ENCODE measurements around the gene CCSER1.
"Not testable (repeated sequence)": the region's sequence is repeated elsewhere in the genome, so short reads cannot be mapped to it uniquely, and the experiment has no call there.

CCSER1 gene

DNA sequence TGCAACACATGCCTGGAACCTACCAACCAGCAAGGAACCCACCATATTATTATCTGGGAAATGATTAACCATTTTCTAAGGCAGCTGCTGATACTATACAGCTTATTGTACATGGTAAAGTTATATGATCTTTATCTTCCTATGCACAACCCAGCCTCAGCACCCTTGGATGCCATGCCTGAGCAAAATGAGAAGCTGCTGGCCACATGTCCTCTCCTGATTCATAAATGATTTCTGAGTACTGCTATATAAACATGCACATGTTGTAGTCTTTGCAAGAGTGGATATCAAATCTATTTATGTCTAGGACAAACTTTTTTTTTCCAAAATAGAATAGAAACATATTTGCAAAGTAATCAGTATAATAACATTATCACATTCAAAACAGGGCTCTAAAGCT lies 1043.6 kb downstream of the CCSER1 start:
- no peak for DNase-seq (ENCODE audit: low spot score)

DNA sequence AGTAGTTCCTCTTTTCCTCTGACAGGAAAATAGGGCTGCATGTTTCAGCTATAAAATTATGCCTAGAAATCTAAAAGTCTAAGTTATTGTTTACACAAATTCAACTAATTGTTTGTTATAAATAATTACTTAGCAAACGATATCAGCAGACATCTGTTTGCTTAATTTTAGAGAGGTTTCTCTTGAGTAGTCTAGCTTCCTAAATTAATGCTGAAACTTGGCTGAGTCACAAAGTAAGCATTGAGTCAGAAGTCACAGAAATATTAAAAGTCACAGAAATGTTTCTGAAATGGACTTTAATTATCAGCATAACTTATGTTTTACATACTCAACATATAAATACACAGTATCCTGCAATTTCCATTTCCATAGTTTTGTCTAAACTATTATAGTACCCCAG lies 1044.0 kb downstream of the CCSER1 start:
- no peak for DNase-seq (ENCODE audit: low spot score)

DNA sequence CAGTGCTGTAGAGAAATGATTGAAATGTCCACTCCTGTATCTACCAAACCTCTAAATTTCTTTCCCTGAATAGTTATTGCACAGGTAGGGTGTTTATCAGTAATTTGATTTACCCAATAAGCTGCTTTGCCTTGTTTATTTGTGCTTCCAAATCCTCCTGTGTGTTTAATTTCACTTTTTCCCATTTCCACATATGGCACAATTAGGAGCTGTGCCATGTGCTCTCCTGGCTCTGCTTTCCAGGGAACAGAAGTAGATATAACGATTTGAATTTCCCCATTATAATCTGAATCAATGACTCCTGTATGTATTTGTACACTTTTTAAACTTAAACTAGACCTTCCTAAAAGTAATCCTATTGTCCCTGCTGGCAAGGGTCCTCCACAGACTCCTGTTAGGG lies 1057.9 kb downstream of the CCSER1 start:
- not testable (repeated sequence) for DNase-seq (ENCODE audit: low spot score)

DNA sequence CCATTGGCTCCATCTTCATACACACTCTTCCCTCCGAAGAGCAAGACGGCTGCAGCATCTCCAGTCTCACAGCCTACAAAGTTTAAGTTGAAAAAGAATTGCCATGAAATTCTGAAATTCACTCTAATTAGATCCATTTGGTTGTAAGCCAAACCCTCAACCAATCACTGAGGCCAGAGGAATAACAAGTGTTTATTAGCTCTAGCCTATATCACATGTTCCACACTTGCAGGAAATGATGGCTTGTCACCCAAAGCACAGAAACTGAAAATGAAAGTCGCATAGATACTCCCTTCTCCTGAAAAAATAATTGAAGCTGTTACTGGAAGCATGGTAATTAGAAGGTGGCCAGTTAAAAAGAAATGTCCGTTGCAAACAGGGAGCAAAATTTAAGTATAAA lies 1071.8 kb downstream of the CCSER1 start:
- DNase-seq (ENCODE audit: low spot score) = no peak

DNA sequence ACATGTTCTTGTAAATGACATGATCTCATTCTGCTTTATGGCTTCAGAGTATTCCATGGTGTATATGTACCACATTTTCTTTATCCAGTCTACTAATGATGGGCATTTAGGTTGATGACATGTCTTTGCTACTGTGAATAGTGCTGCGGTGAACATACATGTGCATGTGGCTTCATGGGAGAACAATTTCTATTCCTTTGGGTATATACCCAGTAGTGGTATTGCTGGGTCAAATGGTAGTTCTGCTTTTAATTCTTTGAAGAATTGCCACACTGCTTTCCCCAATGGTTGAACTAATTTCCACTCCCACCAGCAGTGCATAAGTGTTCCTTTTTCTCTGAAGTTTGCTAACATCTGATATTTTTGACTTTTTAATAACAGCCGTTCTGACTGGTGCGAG lies 1080.3 kb downstream of the CCSER1 start:
- no peak for DNase-seq (ENCODE audit: low spot score)

DNA sequence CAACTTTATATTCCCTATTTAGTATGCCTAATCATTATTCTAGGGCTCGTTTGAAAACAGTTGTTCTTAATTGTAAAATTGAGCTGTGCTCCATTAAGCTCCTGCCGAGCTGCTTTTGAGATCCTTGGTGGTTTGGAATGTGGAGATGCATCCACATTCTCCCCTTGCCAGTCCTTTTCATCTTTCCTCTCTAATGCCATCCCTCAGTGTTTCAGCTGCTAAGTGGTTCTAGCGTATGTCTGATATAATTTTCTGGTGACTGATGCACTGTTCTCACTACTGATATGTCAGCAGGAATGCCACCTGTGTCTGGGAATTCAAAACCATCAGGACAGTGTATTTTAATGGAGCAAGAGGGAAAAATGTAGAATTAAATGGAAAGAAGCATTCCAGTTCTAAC lies 1085.0 kb downstream of the CCSER1 start:
- no peak for DNase-seq (ENCODE audit: low spot score)

DNA sequence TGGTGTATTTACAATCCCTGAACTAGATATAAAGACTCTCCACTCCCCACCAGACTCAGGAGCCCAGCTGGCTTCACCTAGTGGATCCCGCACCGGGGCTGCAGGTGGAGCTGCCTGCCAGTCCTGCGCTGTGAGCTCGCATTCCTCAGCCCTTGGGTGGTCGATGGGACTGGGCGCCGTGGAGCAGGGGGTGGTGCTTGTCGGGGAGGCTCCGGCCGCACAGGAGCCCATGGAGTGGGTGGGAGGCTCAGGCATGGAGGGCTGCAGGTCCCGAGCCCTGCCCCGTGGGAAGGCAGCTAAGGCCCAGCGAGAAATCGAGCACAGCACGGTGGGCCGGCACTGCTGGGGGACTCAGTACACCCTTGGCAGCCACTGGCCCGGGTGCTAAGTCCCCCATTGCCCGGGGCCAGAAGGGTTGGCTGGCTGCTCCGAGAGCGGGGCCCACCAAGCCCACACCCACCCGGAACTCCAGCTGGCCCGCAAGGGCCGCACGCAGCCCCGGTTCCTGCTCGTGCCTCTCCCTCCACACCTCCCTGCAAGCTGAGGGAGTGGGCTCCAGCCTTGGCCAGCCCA lies 1090.7 kb downstream of the CCSER1 start:
- DNase-seq (ENCODE audit: low spot score) = not testable (repeated sequence)

DNA sequence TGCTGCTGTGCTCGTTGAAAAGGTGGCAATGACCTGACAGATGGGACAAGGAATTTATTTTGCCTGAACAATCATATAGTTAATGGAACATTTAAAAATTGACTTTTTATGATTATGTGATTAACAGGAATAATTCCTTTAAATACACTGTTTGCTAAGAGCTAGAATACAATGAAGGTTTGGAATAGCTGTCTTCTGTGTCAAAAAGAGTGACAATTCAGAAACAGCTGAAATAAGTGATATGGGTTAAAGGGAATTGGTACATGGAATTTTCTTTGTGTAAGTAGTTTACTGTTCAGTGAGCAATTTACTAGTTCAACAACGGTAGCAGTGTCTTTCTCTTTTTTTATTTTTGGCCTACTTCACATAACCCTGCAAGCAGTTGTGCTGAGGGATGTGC lies 1093.1 kb downstream of the CCSER1 start:
- no peak for DNase-seq (ENCODE audit: low spot score)

DNA sequence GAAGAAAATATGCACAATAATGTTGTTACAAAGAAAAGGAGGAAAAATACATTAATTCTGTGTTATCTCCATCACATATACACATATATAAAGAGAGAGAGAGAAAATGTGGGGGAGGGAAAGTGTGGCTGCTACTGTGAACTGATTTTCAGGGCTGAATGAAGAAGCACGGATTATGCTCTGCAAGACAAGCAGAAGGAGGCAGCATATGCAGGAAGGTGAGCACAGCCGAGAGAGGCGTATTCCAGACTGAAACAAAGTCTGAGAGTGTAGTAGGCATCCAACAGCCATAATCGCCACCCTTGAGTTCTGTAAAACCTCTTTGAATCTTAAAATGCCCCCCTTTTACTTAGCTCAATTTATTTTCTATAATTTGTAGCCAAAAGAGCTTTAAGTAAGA lies 1094.8 kb downstream of the CCSER1 start:
- DNase-seq (ENCODE audit: low spot score) = no peak

DNA sequence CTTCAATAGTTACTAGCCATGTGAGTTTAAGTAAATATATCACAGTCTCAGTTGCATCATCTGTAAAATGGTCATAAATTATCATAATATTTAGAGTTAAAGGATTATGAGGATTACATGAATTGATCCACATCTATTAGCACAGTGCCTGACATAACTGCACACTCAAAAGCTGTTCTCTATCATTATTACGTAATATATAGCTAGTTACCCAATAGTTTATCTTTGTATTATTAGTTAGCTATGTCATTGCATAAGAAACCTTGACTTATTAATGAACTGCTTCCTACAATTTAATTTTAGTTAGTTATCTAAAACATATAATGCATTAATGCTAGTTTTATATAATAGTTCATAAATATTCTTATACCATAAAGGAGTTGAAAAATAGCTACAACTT lies 1099.7 kb downstream of the CCSER1 start:
- no peak for DNase-seq (ENCODE audit: low spot score)

DNA sequence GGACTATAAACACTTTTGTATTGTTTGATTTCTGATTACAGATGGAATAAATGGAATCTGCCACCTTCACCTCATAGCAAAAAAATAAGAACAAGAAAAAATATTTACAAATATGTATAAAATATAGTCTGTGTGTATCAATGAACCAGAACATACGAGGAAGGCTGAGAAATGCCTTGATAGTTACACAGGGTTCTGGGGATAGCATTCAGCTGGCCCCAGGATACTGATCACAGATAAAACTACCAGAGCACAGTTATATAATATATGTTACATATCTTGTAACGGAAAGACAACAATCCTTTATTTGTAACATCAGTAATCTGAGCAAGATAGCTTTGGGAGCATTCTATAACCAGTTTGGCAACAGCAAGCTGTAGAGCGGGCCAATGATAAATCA lies 1101.5 kb downstream of the CCSER1 start:
- no peak for DNase-seq (ENCODE audit: low spot score)

DNA sequence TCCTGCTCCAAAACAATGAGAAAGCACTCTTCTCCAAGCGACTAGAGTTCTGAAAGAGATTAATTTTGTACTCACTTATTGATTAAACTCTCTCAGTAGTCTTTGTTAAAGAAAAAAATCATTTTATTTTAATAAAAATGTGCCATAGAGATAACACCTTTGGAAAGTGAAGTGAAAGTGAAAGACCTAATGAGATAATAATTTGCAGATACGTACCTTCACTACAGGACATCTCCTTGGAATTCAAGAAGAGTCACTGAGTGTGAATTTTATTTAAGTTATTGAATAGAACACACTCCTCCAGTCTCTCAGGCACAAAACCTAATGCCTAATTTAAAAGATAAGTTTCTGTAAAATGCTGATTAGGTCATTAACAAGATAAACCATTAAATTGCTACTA lies 1106.0 kb downstream of the CCSER1 start:
- no peak for DNase-seq (ENCODE audit: low spot score)

DNA sequence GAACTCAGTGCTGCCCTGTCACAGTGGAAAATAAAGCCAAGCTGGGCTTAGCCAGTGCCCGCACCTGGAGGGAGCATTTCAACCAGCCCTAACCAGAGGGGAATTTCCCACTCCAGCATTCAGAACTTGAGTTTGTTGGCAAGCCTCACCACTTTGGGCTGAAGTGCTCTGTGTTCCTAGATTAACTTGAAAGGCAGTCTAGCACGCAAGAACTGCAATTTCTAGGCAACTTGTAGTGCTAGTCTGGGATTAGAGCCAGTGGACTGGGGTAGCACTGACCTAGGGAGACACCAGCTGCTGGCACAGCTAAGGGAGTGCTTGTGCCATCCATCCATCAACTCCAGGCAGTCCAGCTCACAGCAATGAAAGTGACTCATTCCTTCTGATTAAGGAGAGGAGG lies 1115.9 kb downstream of the CCSER1 start:
- DNase-seq (ENCODE audit: low spot score) = no peak

DNA sequence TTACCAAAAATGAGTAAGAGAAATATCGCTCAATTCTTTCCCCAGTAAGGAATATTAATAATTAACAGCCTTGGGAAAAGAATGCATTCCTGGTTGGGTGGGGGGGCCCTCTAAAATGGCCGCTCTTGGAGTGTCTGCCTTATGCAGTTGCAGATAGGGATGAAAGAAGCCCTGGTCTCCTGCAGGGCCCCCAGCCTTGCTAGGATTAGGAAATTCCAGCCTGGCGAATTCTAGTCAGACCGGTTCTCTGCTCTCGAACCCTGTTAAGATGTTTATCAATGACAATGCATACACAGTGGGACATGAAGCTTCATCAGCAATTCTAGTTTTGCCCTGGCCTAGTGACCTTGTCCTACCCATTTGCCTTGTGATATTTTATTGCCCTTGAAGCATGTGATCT lies 1128.8 kb downstream of the CCSER1 start:
- no peak for DNase-seq (ENCODE audit: low spot score)

DNA sequence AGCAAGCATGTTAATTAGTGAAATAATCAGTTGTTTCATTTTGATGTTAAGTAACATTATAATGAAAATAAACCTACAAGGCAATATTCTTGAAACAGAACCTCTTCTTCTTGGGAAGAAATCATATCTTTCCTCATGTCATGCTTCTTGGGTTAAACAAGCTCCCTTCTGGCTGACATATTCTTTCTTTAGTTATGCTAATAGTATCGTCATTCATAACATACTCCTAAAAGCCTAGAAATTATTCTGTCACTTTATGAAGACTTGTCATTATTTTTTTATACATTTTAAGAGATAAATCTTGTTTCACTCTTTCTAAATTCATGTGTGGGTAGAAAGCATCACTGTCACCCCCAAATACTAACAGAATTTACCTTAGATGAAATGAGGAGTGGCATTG lies 1129.6 kb downstream of the CCSER1 start:
- DNase-seq (ENCODE audit: low spot score) = no peak

DNA sequence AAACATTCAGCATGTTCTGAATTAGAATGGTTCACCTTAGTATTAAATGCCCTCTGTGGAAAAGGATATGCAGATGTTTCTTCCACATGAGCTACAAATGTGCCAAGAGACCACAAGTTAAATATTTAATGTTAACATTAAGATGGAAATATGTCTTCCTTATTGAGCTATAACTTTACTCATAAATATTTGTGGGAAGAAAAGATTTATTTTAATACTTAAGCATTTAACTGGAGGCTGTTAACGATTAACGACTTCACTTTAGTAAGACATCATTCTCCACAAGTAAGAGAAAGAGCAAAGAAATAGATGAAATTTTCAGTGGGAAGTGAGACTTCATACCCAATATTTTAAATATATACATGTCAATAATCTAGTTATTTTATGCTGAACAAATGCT lies 1130.5 kb downstream of the CCSER1 start:
- DNase-seq (ENCODE audit: low spot score) = no peak

DNA sequence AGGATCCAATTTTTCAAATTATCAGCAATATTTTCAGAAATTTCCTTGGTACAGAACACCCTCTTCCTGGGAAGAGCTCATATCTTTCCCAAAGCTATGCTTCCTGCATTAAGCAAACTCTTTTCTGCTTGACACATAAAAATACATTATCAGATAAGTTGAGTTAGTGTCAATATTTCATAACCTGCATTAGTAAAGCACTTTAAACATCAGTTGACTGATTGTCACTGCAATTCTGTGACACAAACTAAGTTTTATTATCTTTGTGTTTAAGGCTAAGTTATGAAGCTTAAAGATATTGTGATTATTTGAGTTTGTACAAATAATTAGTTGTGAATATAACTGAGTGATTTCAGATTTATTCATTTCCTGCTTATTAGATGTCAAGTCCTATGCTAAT lies 1131.1 kb downstream of the CCSER1 start:
- DNase-seq (ENCODE audit: low spot score) = no peak

DNA sequence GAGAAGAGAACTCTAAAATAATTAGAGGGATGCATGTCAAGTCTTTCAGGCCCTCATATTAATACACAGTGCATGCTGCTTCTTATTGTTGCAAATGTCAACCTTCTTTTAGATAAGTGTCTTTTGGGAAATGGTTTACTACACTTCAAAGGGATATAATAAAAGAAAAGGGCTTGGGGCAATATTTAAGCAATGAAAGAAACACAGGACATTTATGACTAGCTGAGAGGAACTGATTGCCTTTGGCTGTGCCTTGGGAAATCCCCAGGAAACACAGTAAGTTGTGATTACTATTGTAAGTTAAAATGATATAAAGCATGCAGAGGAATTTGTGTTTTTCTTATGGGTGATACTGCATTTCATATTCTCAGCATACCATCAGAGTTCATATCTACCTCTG lies 1140.3 kb downstream of the CCSER1 start:
- DNase-seq (ENCODE audit: low spot score) = no peak

DNA sequence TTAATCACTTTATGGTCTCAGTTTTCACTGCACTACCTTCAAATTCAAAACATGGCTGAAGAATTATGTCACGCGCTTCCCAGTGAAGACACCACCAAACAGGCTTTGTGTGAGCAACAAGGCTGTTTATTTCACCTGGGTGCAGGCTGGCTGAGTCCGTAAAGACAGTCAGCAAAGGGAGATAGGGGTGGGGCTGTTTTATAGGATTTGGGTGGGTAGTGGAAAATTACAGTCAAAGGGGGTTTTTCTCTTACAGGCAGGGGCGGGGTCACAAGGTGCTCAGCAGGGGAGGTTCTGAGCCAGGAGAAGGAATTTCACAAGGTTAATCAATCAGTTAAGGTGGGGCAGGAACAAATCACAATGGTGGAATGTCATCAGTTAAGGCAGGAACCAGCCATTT lies 1141.3 kb downstream of the CCSER1 start:
- DNase-seq (ENCODE audit: low spot score) = not testable (repeated sequence)

DNA sequence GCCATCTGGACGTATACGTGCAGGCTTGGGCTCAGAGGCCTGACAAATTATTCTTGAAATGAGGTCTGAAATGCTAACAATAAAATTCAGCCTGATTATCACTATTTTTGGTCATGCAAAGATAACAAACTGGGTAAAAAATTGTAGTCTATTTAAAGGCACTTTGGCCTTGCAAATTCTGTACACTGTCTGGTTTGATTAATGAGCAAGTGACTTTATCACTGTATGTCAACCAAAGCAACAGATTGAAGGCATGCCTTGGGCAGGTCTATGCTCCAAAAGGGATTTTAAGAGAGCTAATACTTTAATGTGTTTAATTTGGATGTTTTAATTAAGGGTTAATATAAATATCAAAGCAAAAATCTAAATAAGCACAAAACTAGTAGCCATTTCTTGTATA lies 1141.7 kb downstream of the CCSER1 start:
- DNase-seq (ENCODE audit: low spot score) = no peak

DNA sequence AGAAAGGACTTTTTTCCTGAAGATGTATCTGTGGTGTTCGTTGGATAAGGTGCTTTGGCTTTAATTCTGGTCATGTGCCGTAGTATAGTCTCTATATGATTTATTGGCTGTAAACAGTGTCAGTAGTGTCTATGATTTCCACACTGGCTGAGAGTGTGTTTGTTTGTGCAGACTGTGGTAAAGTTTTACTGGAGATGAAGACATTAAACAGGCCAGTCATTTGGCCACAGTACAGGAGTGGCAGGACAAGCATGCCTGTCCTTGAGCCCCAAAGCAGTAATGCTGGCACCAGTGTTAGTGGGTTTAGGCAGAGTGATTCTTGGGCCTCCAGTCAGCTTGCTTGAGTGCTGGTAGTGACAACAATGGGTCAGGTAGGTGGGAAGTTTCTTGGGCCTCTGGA lies 1152.7 kb downstream of the CCSER1 start:
- DNase-seq (ENCODE audit: low spot score) = no peak

DNA sequence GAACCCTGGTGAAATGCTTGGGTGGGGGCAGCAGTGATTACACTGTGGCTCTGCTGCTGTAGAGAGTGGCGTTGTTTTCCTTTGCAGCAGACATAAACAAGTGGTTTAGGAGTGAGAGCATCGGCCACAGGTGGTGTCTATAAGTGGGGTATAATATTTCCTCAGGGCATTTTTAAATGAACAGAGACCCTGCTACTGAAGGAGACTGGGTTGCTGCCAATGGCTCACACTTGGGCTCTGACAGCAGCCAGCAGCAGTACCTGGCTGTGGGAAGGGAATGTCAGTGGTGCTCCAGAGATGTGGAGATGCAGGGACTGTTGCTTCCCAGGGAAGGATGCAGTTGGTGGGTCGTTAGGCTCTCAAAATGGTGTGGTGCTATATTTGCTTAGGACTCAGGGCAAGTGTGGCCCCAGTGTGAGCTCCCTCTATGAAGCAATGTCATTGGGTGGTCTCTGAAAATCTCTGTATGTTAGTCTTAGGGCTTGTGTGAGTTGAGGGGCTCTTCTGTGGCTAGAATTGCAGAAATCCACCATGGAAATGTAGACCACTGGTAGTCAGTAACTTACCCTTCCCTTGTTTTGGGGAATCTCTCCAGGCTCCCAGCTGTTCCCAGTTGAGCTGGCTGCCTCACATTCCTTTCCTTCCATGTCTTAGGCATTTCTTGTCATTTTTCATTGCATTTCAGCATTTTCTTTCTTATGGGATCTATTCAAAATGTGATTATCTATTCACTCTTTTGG lies 1153.5 kb downstream of the CCSER1 start:
- DNase-seq (ENCODE audit: low spot score) = no peak

DNA sequence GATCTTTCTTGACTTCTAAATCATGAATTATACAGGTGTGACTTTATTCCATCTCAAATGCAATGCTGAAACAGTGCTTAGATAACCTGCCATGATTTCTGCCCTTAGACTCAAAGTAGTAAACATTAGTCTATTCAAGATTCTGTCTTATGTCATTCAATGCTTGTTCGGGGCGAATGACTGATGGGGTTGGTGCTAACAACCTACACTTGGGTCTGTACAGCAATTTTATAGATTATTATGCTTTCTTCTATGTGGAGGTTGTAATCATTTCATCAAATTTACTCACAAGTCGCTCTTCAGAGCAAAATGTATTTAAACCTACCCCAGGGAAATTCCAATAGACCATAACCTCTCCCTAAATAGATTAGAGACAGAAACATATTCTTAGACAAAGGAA lies 1155.0 kb downstream of the CCSER1 start:
- no peak for DNase-seq (ENCODE audit: low spot score)

DNA sequence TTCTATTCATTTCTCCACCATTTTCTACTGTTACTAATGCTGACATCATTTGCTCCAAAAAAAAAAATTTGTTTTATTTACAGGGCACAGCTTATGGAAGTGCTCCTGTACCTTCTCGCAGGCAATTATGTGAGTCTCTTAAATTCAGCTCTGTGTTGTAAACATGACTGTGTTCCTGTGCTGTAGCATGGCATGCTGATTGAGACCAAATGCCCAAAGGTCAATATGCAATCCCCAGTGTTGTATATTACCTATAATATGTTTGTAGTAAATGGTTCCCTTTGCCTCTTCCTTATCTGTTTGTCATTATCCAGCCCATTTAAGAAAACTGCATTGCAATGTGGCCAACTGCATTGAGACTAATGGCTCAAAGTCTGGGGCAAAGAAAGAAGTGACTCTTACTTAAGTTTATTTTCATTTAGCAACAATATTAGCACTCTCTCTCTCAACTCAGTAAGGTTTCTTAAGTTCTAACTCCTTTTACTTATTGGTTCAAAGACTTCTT lies 1156.6 kb downstream of the CCSER1 start:
- no peak for DNase-seq (ENCODE audit: low spot score)

Data from AG08395 (cell line).